Testis (tissue), 2 donors: Measurements from ENCODE around the gene RASSF7.

Experiments used
- CTCF ChIP-seq, 3 experiments: fragments of 450-650 bp in 2 of 3; fragments of 200-600 bp in 1 of 3; sonication (generic) in 1 of 3; IDR thresholded peaks; one replicate each; pipeline ENCODE4 v1.5.1; 2016 to 2019; ENCODE audit warnings: antibody characterized with exemption in 3 of 3, mild to moderate bottlenecking in 2 of 3, moderate library complexity in 1 of 3
- POLR2A ChIP-seq: fragments of 450-650 bp; IDR thresholded peaks from one replicate; pipeline ENCODE4 v1.6.1; 2017; ENCODE audit warnings: antibody characterized with exemption, mild to moderate bottlenecking, moderate library complexity

GRCh38 chr11:563812-564578 lies 3.2 kb downstream of the RASSF7 start:
- no peak for TF ChIP-seq POLR2A
- TF ChIP-seq CTCF (IDR thresholded peaks at IDR 0.05) = no peak
